C4-2B (cell line): Measurements from ENCODE around the gene PTPRT.

Experiments used
- H3K27ac ChIP-seq: fragments of 450-650 bp; 2 replicates; pipeline ENCODE4 v1.5.1; 2017
- ZFX ChIP-seq: fragments of 450-650 bp; IDR thresholded peaks from 2 replicates; pipeline ENCODE4 v1.6.1; 2017
- TF ChIP-seq, protein P1 (sequence below): fragments of 450-650 bp; conservative IDR thresholded peaks from 2 replicates; pipeline ENCODE4 v1.5.1; 2017; ENCODE audit warnings: mild to moderate bottlenecking

The PTPRT gene

DNA sequence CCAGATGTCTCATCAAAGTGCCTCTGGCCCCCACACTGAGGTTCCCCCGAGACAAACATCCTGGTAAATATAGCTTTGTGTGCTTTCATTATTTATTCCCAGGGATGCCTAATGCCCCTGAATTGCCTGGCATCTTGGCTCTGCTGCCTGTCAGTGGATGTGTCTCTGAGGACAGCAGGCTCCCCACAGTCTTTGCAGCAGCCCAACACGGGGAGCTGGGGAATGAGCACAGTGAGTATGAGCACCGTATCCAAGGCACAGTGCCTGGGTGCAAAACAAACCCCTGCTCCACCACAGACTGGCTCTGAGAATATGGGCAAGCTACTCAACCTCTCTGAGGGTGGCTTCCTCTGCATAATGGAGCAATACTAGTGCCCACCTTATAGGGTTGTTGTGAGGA is 165.9 kb downstream of the PTPRT start:
- no peak for TF ChIP-seq ZFX
- TF ChIP-seq, protein P1, sequence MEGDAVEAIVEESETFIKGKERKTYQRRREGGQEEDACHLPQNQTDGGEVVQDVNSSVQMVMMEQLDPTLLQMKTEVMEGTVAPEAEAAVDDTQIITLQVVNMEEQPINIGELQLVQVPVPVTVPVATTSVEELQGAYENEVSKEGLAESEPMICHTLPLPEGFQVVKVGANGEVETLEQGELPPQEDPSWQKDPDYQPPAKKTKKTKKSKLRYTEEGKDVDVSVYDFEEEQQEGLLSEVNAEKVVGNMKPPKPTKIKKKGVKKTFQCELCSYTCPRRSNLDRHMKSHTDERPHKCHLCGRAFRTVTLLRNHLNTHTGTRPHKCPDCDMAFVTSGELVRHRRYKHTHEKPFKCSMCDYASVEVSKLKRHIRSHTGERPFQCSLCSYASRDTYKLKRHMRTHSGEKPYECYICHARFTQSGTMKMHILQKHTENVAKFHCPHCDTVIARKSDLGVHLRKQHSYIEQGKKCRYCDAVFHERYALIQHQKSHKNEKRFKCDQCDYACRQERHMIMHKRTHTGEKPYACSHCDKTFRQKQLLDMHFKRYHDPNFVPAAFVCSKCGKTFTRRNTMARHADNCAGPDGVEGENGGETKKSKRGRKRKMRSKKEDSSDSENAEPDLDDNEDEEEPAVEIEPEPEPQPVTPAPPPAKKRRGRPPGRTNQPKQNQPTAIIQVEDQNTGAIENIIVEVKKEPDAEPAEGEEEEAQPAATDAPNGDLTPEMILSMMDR = no peak
- H3K27ac ChIP-seq = no peak overlapping the region

- no peak for TF ChIP-seq ZFX
- TF ChIP-seq, protein P1 = no peak
Observed at GRCh38 chr20:43022568-43022967, 167.1 kb downstream of the PTPRT start.

GRCh38 chr20:43022081-43022480 is 167.6 kb downstream of the PTPRT start:
- no peak for TF ChIP-seq ZFX
- TF ChIP-seq, protein P1 = no peak
- no peak overlapping the region for H3K27ac ChIP-seq

More at GRCh38 chr20:43022568-43022967, 167.1 kb downstream of the PTPRT start:
- H3K27ac ChIP-seq = no peak overlapping the region

DNA sequence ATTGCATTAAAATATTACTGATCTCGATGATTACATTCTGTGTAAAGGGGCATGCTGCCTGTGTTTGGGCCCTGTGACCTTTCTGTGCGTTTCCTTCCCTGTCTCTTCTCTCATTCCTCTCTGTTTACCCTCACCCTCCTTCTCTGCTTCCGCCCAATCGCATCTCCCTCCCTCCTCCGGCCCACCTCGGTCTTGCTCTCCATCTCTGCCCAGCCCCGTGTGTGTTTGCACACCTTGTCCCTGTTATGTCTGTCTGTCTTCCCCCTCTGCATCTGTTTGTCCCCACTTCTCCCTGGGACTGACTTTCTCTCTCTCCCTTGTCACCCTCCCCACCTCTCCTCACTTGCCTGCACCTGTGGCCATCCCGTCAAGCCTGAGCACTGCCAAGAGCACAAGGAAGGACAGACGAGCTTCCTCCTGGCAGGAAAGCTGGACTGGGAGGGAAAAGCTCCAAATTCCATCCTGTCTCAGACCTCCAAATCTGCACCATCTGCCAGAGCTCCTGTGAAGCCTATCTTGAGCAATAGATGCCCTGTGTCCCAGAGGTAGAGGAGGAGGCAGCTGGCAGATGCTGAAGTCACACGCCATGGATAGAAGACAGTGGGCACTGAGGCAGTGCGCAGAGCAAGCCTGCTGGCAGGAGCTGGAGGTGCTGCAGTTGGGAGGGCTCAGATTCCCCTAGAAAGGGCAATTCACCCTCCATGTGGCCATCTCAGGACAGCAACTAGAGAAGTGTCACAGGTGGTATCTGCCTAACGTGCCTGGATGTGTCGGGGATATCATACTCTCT is 172.3 kb downstream of the PTPRT start:
- no peak for TF ChIP-seq ZFX
- TF ChIP-seq, protein P1 = no peak
- H3K27ac ChIP-seq = no peak overlapping the region

DNA sequence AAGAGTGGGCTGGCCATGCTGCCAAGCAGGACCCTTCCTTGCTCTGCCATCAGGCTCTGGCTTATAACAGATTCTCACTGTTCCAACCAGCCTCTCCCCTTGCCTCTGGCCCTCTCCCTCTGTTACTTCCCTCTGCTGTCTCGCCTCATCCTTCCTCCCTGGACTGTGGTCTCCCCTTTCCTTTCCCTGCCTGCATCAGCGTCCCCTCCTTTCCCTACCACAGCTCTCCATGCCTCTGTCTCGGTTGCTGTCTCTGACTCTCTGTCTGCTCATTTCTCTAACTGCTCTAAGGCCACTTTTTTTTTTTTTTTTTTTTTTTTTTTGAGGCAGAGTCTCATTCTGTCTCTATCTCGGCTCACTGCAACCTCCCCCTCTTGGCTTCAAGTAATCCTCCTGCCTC is 173.4 kb downstream of the PTPRT start:
- TF ChIP-seq, protein P1 = no peak
- TF ChIP-seq ZFX = no peak
- peak overlapping the region; percentile 27; the same call in 1 of the 2 replicates for H3K27ac ChIP-seq

DNA sequence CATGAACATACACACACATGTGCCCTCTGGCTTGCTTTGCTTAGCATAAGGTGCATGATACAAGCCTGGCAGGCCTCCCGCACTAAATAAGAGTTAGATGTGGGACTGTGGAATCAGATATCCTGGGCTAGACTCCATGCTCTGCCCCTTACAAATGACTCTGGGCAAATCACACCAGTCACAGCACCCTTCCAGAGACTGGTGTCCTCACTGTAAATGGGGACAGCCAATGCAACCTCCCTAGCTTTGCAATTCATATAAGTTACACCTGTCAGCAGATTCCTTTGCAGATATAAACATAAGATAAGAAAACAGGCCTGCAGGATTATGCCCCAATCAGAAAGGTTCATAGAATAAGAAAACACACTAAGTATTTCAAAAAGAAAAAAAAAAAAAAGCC is 174.1 kb downstream of the PTPRT start:
- H3K27ac ChIP-seq = peak overlapping the region; percentile 27; the same call in 1 of the 2 replicates
- TF ChIP-seq ZFX = no peak
- TF ChIP-seq, protein P1 = no peak

GRCh38 chr20:43014206-43014605 is 175.5 kb downstream of the PTPRT start:
- no peak overlapping the region for H3K27ac ChIP-seq
- TF ChIP-seq, protein P1 = no peak
- no peak for TF ChIP-seq ZFX
